H1 (cell line): Measurements from ENCODE around the gene FOXC2. TPM values are rescaled to one million over a fixed set of nuclear protein-coding genes. Genes with fewer than 3 reads are reported as not detected.
A peak's percentile ranks its signal among the peaks of the same experiment; 100 is the strongest.

Source experiments
- CTCF ChIP-seq, 3 experiments: IDR thresholded peaks; 1 replicate in 2 of 3; 2 replicates in 1 of 3; pipeline versions ENCODE4 v1.5.1 to v1.6.1; 2011; ENCODE audit warnings: low read length in 3 of 3, mild to moderate bottlenecking in 3 of 3, inconsistent platforms in 2 of 3, low read depth in 1 of 3, moderate library complexity in 1 of 3; ENCODE audit not compliant: insufficient read depth in 1 of 3; ENCODE audit errors: control extremely low read depth in 1 of 3
- EZH2 ChIP-seq: fragments of 200-600 bp; sonication (generic); IDR thresholded peaks from 2 replicates; pipeline ENCODE4 v1.7.1; 2012; ENCODE audit warnings: low read depth, mild to moderate bottlenecking, moderate library complexity, low read length, inconsistent platforms; ENCODE audit not compliant: severe bottlenecking
- HDAC2 ChIP-seq, 2 experiments: fragments of 300-600 bp in 1 of 2; sonication (generic) in 1 of 2; IDR thresholded peaks; 2 replicates each; pipeline ENCODE4 v1.6.1; 2011 to 2012; ENCODE audit warnings: low read depth in 2 of 2, low read length in 2 of 2, mild to moderate bottlenecking in 2 of 2, moderate library complexity in 2 of 2, borderline replicate concordance in 1 of 2, inconsistent platforms in 1 of 2
- KDM5A ChIP-seq: fragments of 200-600 bp; IDR thresholded peaks from 2 replicates; pipeline ENCODE4 v1.7.1; 2012; ENCODE audit warnings: mild to moderate bottlenecking, low read length, inconsistent platforms, mixed read lengths
- SAP30 ChIP-seq: fragments of 300-600 bp; sonication (generic); IDR thresholded peaks from 2 replicates; pipeline ENCODE4 v1.7.1; 2012; ENCODE audit warnings: low read length, moderate library complexity, mild to moderate bottlenecking, inconsistent platforms; ENCODE audit not compliant: insufficient read depth, insufficient replicate concordance
- SIRT6 ChIP-seq: IDR thresholded peaks from one replicate; pipeline ENCODE4 v1.7.1; 2012; ENCODE audit warnings: low read length, inconsistent platforms
- SP2 ChIP-seq: IDR thresholded peaks from 2 replicates; pipeline ENCODE4 v1.6.1; 2012; ENCODE audit warnings: mild to moderate bottlenecking, low read length, inconsistent platforms
- TCF12 ChIP-seq: IDR thresholded peaks from 2 replicates; pipeline ENCODE4 v1.6.1; 2011; ENCODE audit warnings: low read depth, mild to moderate bottlenecking, low read length
- polyA plus RNA-seq, 7 experiments: library from polyadenylated mRNA; depleted of rRNA in 3 of 7; stranded (reverse) in 5 of 7; unstranded in 2 of 7; fragments of >200 nt in 5 of 7; fragments of 200-250 nt in 2 of 7; gene quantifications; 1 replicate in 5 of 7; 2 replicates in 1 of 7; 4 replicates in 1 of 7; pipeline versions ENCODE4 v1.2.1 to v1.2.3, GENCODE V29; 2011 to 2013; ENCODE audit warnings: missing spikeins in 2 of 7, mixed read lengths in 2 of 7
- total RNA-seq: library from RNA; stranded (reverse); fragmentation: NEBNext Ultra II Directional; extraction: Animal tissue kit (Norgen Biotek cat#: 25700); gene quantifications from 2 replicates; pipeline ENCODE4 v1.2.1, GENCODE V29; 2021

The FOXC2 gene
- total and polyA plus RNA-seq, 2 of the 8 experiments (the other 6 are each of a cell fraction or from before 2014, with no cell fraction given), result 0.09 TPM; not detected in 1

GRCh38 chr16:86563469-86564345 lies 2.9 kb upstream of the FOXC2 start (continued):
- TF ChIP-seq EZH2 (no peak), SIRT6 (no peak), SP2 (no peak), CTCF (IDR thresholded peaks at IDR 0.05; ENCODE audit: control extremely low read depth in 1 of 3, insufficient read depth in 1 of 3, low read depth in 1 of 3, low read length in 3 of 3) (peak; percentile 82 to 99 (median 97)), TCF12 (peak; percentile 89; the same call in 1 of the 2 replicates), KDM5A (peak; percentile 37; the same call in 1 of the 2 replicates), SAP30 (no peak), HDAC2 (IDR thresholded peaks at IDR 0.05; ENCODE audit: borderline replicate concordance in 1 of 2, low read depth in 2 of 2, low read length in 2 of 2) (no peak)
